ENCODE measurements around the gene DSP.

The DSP gene

GRCh38 chr6:7617801-7618764, 76.6 kb downstream of the DSP start:
- no peak overlapping the region for H2AFZ ChIP-seq (ENCODE audit: low read length)
- no peaks in the 10 kb centered on the region for H3K9me2 ChIP-seq (replicated peaks; ENCODE audit: low read depth, low read length)
- no peak overlapping the region for H3K4me2 ChIP-seq (ENCODE audit: low read depth, low read length, poor library complexity, severe bottlenecking)
- H3K9ac ChIP-seq (ENCODE audit: low read depth, low read length, poor library complexity, severe bottlenecking): no peak overlapping the region
- no peaks in the 10 kb centered on the region for H3K4me1 ChIP-seq (ENCODE audit: insufficient read depth, low read length, poor library complexity, severe bottlenecking)
- no peaks in the 10 kb centered on the region for H3K79me2 ChIP-seq (ENCODE audit: insufficient read depth, low read length)
- no peak for TF ChIP-seq CTCF (conservative IDR thresholded peaks at IDR 0.05; ENCODE audit: low read length)
- TF ChIP-seq EZH2phosphoT487 (IDR thresholded peaks at IDR 0.05; ENCODE audit: borderline replicate concordance): no peak
- no peaks in the 10 kb centered on the region for H3F3A ChIP-seq (ENCODE audit: low read depth)
- H3K9me3 ChIP-seq (ENCODE audit: insufficient read depth, low read depth, low read length): no peaks in the 10 kb centered on the region
- H3K36me3 ChIP-seq (ENCODE audit: insufficient read depth, low read length): peaks cover 2% of the 10 kb centered on the region; the same call in 1 of the 2 replicates
- no peaks in the 10 kb centered on the region for H3K27me3 ChIP-seq (ENCODE audit: insufficient read depth, low read length, poor library complexity, severe bottlenecking)
- no peaks in the 10 kb centered on the region for H4K20me1 ChIP-seq (ENCODE audit: insufficient read depth, low read length, poor library complexity, severe bottlenecking)
- H3K4me3 ChIP-seq (ENCODE audit: low read length, poor library complexity, severe bottlenecking): no peak overlapping the region

- H2AFZ ChIP-seq (ENCODE audit: low read length): no peak overlapping the region
- H3K9me2 ChIP-seq (replicated peaks; ENCODE audit: low read depth, low read length): no peaks in the 10 kb centered on the region
- no peak overlapping the region for H3K4me2 ChIP-seq (ENCODE audit: low read depth, low read length, poor library complexity, severe bottlenecking)
- H3K27me3 ChIP-seq (ENCODE audit: insufficient read depth, low read length, poor library complexity, severe bottlenecking): no peaks in the 10 kb centered on the region
- TF ChIP-seq CTCF (conservative IDR thresholded peaks at IDR 0.05; ENCODE audit: low read length) (no peak), EZH2phosphoT487 (IDR thresholded peaks at IDR 0.05; ENCODE audit: borderline replicate concordance) (no peak)
- H3K79me2 ChIP-seq (ENCODE audit: insufficient read depth, low read length): no peaks in the 10 kb centered on the region
- no peak overlapping the region for H3K4me3 ChIP-seq (ENCODE audit: low read length, poor library complexity, severe bottlenecking)
- no peak overlapping the region for H3K9ac ChIP-seq (ENCODE audit: low read depth, low read length, poor library complexity, severe bottlenecking)
- no peaks in the 10 kb centered on the region for H3K36me3 ChIP-seq (ENCODE audit: insufficient read depth, low read length)
- no peaks in the 10 kb centered on the region for H3F3A ChIP-seq (ENCODE audit: low read depth)
- no peaks in the 10 kb centered on the region for H3K9me3 ChIP-seq (ENCODE audit: insufficient read depth, low read depth, low read length)
- no peaks in the 10 kb centered on the region for H4K20me1 ChIP-seq (ENCODE audit: insufficient read depth, low read length, poor library complexity, severe bottlenecking)
- no peaks in the 10 kb centered on the region for H3K4me1 ChIP-seq (ENCODE audit: insufficient read depth, low read length, poor library complexity, severe bottlenecking)
These were observed 80.3 kb downstream of the DSP start for GRCh38 chr6:7621761-7622160.

- no peak; the same call in 1 of the 2 replicates for TF ChIP-seq CTCF (conservative IDR thresholded peaks at IDR 0.05; ENCODE audit: low read length)
- TF ChIP-seq EZH2phosphoT487 (IDR thresholded peaks at IDR 0.05; ENCODE audit: borderline replicate concordance): no peak
- no peaks in the 10 kb centered on the region for H3K9me3 ChIP-seq (ENCODE audit: insufficient read depth, low read depth, low read length)
- no peaks in the 10 kb centered on the region for H3K4me1 ChIP-seq (ENCODE audit: insufficient read depth, low read length, poor library complexity, severe bottlenecking)
- H4K20me1 ChIP-seq (ENCODE audit: insufficient read depth, low read length, poor library complexity, severe bottlenecking): no peaks in the 10 kb centered on the region
- H3K27me3 ChIP-seq (ENCODE audit: insufficient read depth, low read length, poor library complexity, severe bottlenecking): no peaks in the 10 kb centered on the region
- no peak overlapping the region for H3K4me2 ChIP-seq (ENCODE audit: low read depth, low read length, poor library complexity, severe bottlenecking)
- no peaks in the 10 kb centered on the region for H3K36me3 ChIP-seq (ENCODE audit: insufficient read depth, low read length)
- no peaks in the 10 kb centered on the region for H3K9me2 ChIP-seq (replicated peaks; ENCODE audit: low read depth, low read length)
- no peaks in the 10 kb centered on the region for H3F3A ChIP-seq (ENCODE audit: low read depth)
- no peaks in the 10 kb centered on the region for H3K79me2 ChIP-seq (ENCODE audit: insufficient read depth, low read length)
- no peak overlapping the region for H2AFZ ChIP-seq (ENCODE audit: low read length)
- no peak overlapping the region for H3K9ac ChIP-seq (ENCODE audit: low read depth, low read length, poor library complexity, severe bottlenecking)
- H3K4me3 ChIP-seq (ENCODE audit: low read length, poor library complexity, severe bottlenecking): no peak overlapping the region
These were observed 83.6 kb downstream of the DSP start for GRCh38 chr6:7624796-7625710.

Data from Loucy (cell line).